ENCODE measurements around the gene SMIM12. TPM values are rescaled to one million over a fixed set of nuclear protein-coding genes. Genes with fewer than 3 reads are reported as not detected.

Gene SMIM12
- total RNA-seq, 1 experiment from 2014 or later = 19.3 TPM

DNA sequence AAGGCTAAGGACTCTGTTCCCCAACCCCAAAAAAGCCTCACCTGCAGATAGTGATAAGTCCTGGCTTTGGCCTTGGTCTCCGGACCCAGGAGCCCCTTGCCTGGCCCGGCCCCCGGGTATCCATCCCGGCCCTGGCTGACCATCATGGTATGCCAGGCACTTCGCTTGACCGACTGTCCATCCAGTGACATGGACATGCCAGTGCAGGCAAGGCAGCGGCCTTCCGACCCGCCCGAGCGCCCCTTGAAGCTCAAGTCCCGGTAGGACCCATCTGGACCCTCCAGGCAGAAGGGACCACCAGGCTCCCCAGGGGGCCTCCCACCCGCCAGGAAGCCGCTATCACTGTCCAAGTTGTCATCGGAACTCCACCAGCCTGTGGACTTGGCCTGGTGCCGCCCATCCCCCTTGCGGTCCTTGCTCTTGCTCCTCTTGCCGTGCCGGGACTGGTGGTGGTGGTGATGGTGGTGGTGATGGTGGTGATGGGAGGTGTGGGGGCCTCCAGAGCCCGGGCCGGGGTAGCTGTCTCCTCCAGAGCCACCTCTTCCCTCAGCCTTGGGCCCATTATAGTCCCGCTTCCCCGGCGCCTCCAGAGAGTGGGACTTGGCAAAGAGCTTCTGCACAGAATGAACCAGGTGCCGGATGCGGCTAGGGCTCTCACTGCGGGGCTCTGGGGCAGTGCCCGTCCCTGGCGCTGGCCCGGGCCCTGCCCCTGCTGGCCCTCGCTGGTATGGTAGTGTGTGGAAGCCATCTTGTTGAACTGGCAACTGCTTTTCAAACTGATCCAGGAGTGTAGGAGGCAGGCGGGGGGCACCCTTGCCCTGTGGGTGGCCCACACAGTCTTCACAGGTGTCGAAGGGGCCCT is 44.9 kb upstream of the SMIM12 start:
- POLR2A ChIA-PET = no interaction called here
- Histone ChIP-seq H3K27me3 (replicated peaks; ENCODE audit: control insufficient read depth, insufficient read depth, low read length) (no peaks in the 10 kb centered on the region), H3K4me1 (no peaks in the 10 kb centered on the region), H3K9me3 (no peaks in the 10 kb centered on the region), H3K4me3 (ENCODE audit: low read depth, low read length) (no peak overlapping the region), H3K36me3 (ENCODE audit: control insufficient read depth, insufficient read depth, low read length) (no peaks in the 10 kb centered on the region)
- Mint-ChIP-seq H3K4me3 (ENCODE audit: unreplicated experiment) (no peak overlapping the region), H3K9me3 (ENCODE audit: unreplicated experiment) (no peaks in the 10 kb centered on the region), H3K27me3 (ENCODE audit: insufficient read depth, unreplicated experiment) (peaks cover 20% of the 10 kb centered on the region), H3K36me3 (ENCODE audit: insufficient read depth, unreplicated experiment) (no peaks in the 10 kb centered on the region), H3K4me1 (ENCODE audit: low read depth, unreplicated experiment) (no peaks in the 10 kb centered on the region), H3K27ac (ENCODE audit: unreplicated experiment) (no peak overlapping the region)
- no peak for DNase-seq
- intact Hi-C loops (cut with micrococcal nuclease; ENCODE audit: unreplicated experiment) = no loop called here
- TF ChIP-seq, protein P1, sequence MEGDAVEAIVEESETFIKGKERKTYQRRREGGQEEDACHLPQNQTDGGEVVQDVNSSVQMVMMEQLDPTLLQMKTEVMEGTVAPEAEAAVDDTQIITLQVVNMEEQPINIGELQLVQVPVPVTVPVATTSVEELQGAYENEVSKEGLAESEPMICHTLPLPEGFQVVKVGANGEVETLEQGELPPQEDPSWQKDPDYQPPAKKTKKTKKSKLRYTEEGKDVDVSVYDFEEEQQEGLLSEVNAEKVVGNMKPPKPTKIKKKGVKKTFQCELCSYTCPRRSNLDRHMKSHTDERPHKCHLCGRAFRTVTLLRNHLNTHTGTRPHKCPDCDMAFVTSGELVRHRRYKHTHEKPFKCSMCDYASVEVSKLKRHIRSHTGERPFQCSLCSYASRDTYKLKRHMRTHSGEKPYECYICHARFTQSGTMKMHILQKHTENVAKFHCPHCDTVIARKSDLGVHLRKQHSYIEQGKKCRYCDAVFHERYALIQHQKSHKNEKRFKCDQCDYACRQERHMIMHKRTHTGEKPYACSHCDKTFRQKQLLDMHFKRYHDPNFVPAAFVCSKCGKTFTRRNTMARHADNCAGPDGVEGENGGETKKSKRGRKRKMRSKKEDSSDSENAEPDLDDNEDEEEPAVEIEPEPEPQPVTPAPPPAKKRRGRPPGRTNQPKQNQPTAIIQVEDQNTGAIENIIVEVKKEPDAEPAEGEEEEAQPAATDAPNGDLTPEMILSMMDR (IDR thresholded peaks at IDR 0.05; ENCODE audit: insufficient read depth in 1 of 2, low read depth in 1 of 2, low read length in 1 of 2, severe bottlenecking in 1 of 2, unreplicated experiment in 1 of 2) = no peak
- BruUV-seq (replicated peaks) = no TSS peak
- CTCF ChIA-PET = no interaction called here

DNA sequence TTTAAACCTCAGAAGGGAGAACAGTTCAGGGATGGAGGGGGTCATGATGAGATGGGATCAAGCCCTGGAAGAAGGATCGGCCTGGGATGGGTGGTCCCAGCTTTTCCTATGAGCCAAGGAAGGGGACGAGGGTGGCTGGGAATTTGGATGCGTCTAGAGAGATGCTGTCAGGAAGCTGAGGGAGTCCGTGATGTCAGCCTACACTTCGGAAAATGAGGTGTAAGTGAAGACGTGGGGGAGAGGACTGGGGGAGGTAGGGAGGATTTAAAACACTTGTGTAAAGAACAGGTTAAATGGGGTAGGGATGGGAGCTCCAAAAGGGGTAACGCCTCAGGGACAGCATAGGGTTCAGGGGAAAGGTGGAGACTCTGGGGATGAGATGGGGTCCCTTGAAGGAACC is 42.4 kb upstream of the SMIM12 start:
- no peak for DNase-seq
- Histone ChIP-seq H3K4me1 (no peaks in the 10 kb centered on the region), H3K9me3 (no peaks in the 10 kb centered on the region), H3K4me3 (ENCODE audit: low read depth, low read length) (no peak overlapping the region), H3K27me3 (replicated peaks; ENCODE audit: control insufficient read depth, insufficient read depth, low read length) (no peaks in the 10 kb centered on the region), H3K36me3 (ENCODE audit: control insufficient read depth, insufficient read depth, low read length) (no peaks in the 10 kb centered on the region)
- intact Hi-C loops (cut with micrococcal nuclease; ENCODE audit: unreplicated experiment) = no loop called here
- ChIA-PET POLR2A (no interaction called here), CTCF (no interaction called here)
- no peaks in the 10 kb centered on the region for H3K36me3 Mint-ChIP-seq (ENCODE audit: insufficient read depth, unreplicated experiment)
- no TSS peak for BruUV-seq (replicated peaks)
- H3K9me3 Mint-ChIP-seq (ENCODE audit: unreplicated experiment) = no peaks in the 10 kb centered on the region
- TF ChIP-seq, protein P1 (IDR thresholded peaks at IDR 0.05; ENCODE audit: insufficient read depth in 1 of 2, low read depth in 1 of 2, low read length in 1 of 2, severe bottlenecking in 1 of 2, unreplicated experiment in 1 of 2) = no peak
- peaks cover 29% of the 10 kb centered on the region for H3K27me3 Mint-ChIP-seq (ENCODE audit: insufficient read depth, unreplicated experiment)
- H3K27ac Mint-ChIP-seq (ENCODE audit: unreplicated experiment) = no peak overlapping the region
- H3K4me1 Mint-ChIP-seq (ENCODE audit: low read depth, unreplicated experiment) = no peaks in the 10 kb centered on the region
- H3K4me3 Mint-ChIP-seq (ENCODE audit: unreplicated experiment) = no peak overlapping the region

DNA sequence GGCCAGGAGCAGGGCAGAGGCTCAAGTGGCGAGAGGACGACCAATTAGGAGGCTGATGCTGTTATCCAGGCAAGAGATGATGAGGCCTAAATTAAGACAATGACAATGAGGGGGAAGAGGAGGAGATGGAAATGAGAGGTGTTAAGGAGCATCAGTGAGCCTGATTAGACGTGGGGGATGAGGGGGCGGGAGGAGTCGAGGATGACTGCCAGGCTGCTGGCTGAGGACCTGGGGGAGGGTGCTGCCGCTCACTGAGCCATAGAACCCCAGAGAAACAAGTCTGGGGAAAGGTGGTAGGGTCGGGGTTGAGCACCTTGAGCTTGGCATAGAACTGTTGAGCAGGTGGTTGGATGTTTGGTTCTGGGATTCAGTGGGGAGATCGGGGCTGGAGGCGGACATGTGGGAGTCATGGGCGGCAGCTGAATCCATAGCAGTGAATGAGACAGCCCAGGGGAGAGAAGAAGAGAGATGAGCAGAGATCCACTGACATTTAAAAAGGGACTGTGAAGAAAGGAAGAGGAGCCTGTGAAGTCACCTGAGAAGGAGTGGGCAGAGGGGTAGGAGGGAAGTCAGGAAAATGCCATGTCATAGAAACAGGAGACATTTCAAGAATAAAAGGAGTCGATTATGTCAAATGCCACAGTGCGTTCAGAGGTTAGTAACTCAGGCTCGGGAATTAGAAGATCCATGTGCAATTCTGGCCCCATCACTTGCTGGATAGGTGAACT is 41.4 kb upstream of the SMIM12 start:
- no peak for DNase-seq
- Mint-ChIP-seq H3K4me3 (ENCODE audit: unreplicated experiment) (no peak overlapping the region), H3K27ac (ENCODE audit: unreplicated experiment) (no peak overlapping the region), H3K27me3 (ENCODE audit: insufficient read depth, unreplicated experiment) (peaks cover 29% of the 10 kb centered on the region), H3K9me3 (ENCODE audit: unreplicated experiment) (no peaks in the 10 kb centered on the region), H3K36me3 (ENCODE audit: insufficient read depth, unreplicated experiment) (no peaks in the 10 kb centered on the region), H3K4me1 (ENCODE audit: low read depth, unreplicated experiment) (no peaks in the 10 kb centered on the region)
- intact Hi-C loops (cut with micrococcal nuclease; ENCODE audit: unreplicated experiment) = no loop called here
- ChIA-PET POLR2A (no interaction called here), CTCF (no interaction called here)
- BruUV-seq (replicated peaks) = no TSS peak
- TF ChIP-seq, protein P1 (IDR thresholded peaks at IDR 0.05; ENCODE audit: insufficient read depth in 1 of 2, low read depth in 1 of 2, low read length in 1 of 2, severe bottlenecking in 1 of 2, unreplicated experiment in 1 of 2) = no peak
- H3K36me3 ChIP-seq (ENCODE audit: control insufficient read depth, insufficient read depth, low read length) = no peaks in the 10 kb centered on the region
- H3K9me3 ChIP-seq = no peaks in the 10 kb centered on the region
- no peaks in the 10 kb centered on the region for H3K27me3 ChIP-seq (replicated peaks; ENCODE audit: control insufficient read depth, insufficient read depth, low read length)
- no peaks in the 10 kb centered on the region for H3K4me1 ChIP-seq
- no peak overlapping the region for H3K4me3 ChIP-seq (ENCODE audit: low read depth, low read length)

All from Caco-2 (cell line).